Ishikawa (cell line): ENCODE results near the gene SNAP25.

ENCODE experiments used
- CEBPB ChIP-seq: IDR thresholded peaks from 2 replicates; pipeline ENCODE4 v1.6.1; 2012
- CREB1 ChIP-seq: IDR thresholded peaks from 2 replicates; pipeline ENCODE4 v1.6.1; 2012; ENCODE audit warnings: low read depth
- EGR1 ChIP-seq: IDR thresholded peaks from 2 replicates; pipeline ENCODE4 v1.6.1; 2012
- EP300 ChIP-seq: IDR thresholded peaks from 2 replicates; pipeline ENCODE4 v1.6.1; 2012; ENCODE audit warnings: borderline replicate concordance
- FOXM1 ChIP-seq: IDR thresholded peaks from 2 replicates; pipeline ENCODE4 v1.6.1; 2012; ENCODE audit warnings: low read depth, borderline replicate concordance
- NFIC ChIP-seq: IDR thresholded peaks from 2 replicates; pipeline ENCODE4 v1.6.1; 2012
- RAD21 ChIP-seq: IDR thresholded peaks from 2 replicates; pipeline ENCODE4 v1.6.1; 2012; ENCODE audit warnings: low read depth
- REST ChIP-seq: IDR thresholded peaks from 2 replicates; pipeline ENCODE4 v1.6.1; 2012; ENCODE audit warnings: low read depth, mild to moderate bottlenecking
- TAF1 ChIP-seq: IDR thresholded peaks from 2 replicates; pipeline ENCODE4 v1.6.1; 2012; ENCODE audit warnings: low read depth, mild to moderate bottlenecking
- TCF12 ChIP-seq: IDR thresholded peaks from 2 replicates; pipeline ENCODE4 v1.6.1; 2012; ENCODE audit warnings: low read depth
- TEAD4 ChIP-seq: IDR thresholded peaks from 2 replicates; pipeline ENCODE4 v1.6.1; 2012
- YY1 ChIP-seq: IDR thresholded peaks from 2 replicates; pipeline ENCODE4 v1.6.1; 2012; ENCODE audit warnings: low read depth
- ZBTB7A ChIP-seq: IDR thresholded peaks from 2 replicates; pipeline ENCODE4 v1.6.1; 2012; ENCODE audit warnings: low read depth
- TF ChIP-seq, protein P1 (sequence below): IDR thresholded peaks from 2 replicates; pipeline ENCODE4 v1.6.1; 2012
- TF ChIP-seq, protein P2 (sequence below): IDR thresholded peaks from 2 replicates; pipeline ENCODE4 v1.6.1; 2012

SNAP25 gene

DNA sequence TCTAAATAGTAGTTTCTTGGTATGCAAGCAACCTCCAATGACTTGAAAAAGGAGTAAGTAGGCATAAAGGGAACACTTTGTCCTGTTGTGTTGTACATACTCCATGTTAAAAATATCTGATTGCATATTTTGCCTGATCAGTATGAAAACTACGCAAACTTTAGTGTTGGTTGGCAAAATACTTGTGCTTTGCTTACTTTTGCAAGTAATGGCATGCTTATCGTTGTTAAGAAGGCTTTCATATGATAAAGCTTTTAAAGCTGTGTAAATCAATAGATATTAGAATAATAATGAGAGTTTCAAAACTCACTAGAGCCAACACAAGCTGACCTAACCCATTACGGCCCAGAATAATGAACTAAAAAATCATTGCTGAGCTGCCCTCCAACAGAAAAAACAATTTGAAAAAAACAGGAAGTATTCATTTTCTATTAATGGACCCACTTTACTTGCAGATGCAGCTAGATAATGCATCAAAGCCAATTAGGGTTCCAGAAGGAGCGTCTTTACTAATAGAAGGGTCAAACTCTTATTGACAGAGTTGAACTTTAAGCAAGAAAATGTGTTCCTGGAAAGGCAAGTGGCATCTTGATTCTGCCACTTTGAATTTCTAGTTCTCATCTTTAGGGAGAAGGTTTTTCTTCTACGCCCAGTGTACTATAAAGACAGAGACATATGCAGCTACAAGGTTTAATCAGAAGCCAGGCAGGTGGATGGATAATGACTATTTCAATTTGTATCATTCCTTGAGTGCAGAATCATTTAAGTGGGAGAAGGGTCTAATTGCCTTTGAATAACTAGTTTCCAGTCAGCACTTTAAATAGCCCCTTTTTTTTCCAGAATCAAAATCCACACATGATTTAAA lies 82.2 kb downstream of the SNAP25 start:
- TF ChIP-seq CEBPB (no peak), CREB1 (no peak), TEAD4 (no peak), RAD21 (no peak), EP300 (no peak), TAF1 (no peak), FOXM1 (no peak), NFIC (no peak)
- TF ChIP-seq, protein P1, sequence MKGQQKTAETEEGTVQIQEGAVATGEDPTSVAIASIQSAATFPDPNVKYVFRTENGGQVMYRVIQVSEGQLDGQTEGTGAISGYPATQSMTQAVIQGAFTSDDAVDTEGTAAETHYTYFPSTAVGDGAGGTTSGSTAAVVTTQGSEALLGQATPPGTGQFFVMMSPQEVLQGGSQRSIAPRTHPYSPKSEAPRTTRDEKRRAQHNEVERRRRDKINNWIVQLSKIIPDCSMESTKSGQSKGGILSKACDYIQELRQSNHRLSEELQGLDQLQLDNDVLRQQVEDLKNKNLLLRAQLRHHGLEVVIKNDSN = no peak

GRCh38 chr20:10303852-10304251 lies 85.2 kb downstream of the SNAP25 start:
- TF ChIP-seq YY1 (no peak), NFIC (no peak), ZBTB7A (no peak), EGR1 (no peak), TCF12 (no peak), EP300 (no peak), TAF1 (no peak), TEAD4 (no peak), RAD21 (no peak), CREB1 (no peak), CEBPB (no peak), REST (no peak), FOXM1 (no peak)
- TF ChIP-seq, protein P1 = no peak
- TF ChIP-seq, protein P2, sequence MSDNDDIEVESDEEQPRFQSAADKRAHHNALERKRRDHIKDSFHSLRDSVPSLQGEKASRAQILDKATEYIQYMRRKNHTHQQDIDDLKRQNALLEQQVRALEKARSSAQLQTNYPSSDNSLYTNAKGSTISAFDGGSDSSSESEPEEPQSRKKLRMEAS = no peak

GRCh38 chr20:10304471-10305046 lies 85.9 kb downstream of the SNAP25 start:
- TF ChIP-seq EP300 (no peak), TCF12 (no peak), YY1 (no peak), TEAD4 (no peak), ZBTB7A (no peak), NFIC (no peak)
- TF ChIP-seq, protein P2 = no peak

DNA sequence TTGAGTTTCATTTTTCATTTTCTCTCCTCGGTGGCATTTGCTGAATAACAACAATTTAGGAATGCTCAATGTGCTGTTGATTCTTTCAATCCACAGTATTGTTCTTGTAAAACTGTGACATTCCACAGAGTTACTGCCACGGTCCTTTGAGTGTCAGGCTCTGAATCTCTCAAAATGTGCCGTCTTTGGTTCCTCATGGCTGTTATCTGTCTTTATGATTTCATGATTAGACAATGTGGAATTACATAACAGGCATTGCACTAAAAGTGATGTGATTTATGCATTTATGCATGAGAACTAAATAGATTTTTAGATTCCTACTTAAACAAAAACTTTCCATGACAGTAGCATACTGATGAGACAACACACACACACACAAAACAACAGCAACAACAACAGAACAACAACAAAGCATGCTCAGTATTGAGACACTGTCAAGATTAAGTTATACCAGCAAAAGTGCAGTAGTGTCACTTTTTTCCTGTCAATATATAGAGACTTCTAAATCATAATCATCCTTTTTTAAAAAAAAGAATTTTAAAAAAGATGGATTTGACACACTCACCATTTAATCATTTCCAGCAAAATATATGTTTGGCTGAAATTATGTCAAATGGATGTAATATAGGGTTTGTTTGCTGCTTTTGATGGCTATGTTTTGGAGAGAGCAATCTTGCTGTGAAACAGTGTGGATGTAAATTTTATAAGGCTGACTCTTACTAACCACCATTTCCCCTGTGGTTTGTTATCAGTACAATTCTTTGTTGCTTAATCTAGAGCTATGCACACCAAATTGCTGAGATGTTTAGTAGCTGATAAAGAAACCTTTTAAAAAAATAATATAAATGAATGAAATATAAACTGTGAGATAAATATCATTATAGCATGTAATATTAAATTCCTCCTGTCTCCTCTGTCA lies 88.1 kb downstream of the SNAP25 start:
- TF ChIP-seq, protein P2 = no peak
- TF ChIP-seq YY1 (no peak), TCF12 (no peak), TAF1 (no peak), REST (no peak), TEAD4 (no peak), NFIC (no peak), CREB1 (no peak), EP300 (no peak)

DNA sequence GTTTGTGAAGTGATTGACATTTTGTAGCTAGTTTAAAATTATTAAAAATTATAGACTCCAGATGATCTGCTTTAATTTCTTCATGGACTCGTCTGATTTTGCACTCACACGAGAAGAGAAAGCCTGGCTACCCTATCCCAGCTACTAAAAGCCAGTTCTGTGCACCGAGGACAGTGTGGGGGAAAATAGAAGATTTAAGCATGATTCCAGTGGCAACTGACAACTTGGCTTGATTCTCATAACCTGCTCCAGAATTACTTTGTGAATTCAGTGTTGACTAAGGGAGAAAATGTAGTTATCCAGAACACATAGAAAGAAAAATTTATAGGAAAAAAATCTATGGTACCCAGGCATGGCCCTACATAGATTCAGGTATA lies 88.7 kb downstream of the SNAP25 start:
- TF ChIP-seq CEBPB = no peak
- TF ChIP-seq, protein P2 = no peak
